HepG2 (cell line): ENCODE results near the gene SPG7. TPM values are rescaled to one million over a fixed set of nuclear protein-coding genes. Genes with fewer than 3 reads are reported as not detected.

Experiments used
- ETV6 ChIP-seq: sonication (generic); formaldehyde crosslinking; conservative IDR thresholded peaks from 2 replicates; pipeline ENCODE4 v1.4.0; 2020; ENCODE audit warnings: missing genetic modification reagents
- IRX3 ChIP-seq: sonication (generic); formaldehyde crosslinking; IDR thresholded peaks from 2 replicates; pipeline ENCODE4 v1.8.1; 2023; ENCODE audit warnings: mild to moderate bottlenecking, low read depth, missing genetic modification reagents, borderline replicate concordance
- JDP2 ChIP-seq: sonication (generic); formaldehyde crosslinking; IDR thresholded peaks from 2 replicates; pipeline ENCODE4 v1.8.1; 2022; ENCODE audit warnings: missing genetic modification reagents, borderline replicate concordance
- MED13 ChIP-seq: sonication (generic); formaldehyde crosslinking; IDR thresholded peaks from 2 replicates; pipeline ENCODE4 v1.5.0; 2020; ENCODE audit warnings: missing genetic modification reagents
- MXI1 ChIP-seq: IDR thresholded peaks from 3 replicates; pipeline ENCODE4 v1.6.1; 2012; ENCODE audit warnings: low read depth, low read length, inconsistent platforms, borderline replicate concordance
- PCBP1 ChIP-seq: fragments of 200-400 bp; formaldehyde crosslinking; IDR thresholded peaks from 2 replicates; pipeline ENCODE4 v1.6.1; 2017; ENCODE audit warnings: mild to moderate bottlenecking, low read depth, low read length, borderline replicate concordance
- REPIN1 ChIP-seq: sonication (generic); formaldehyde crosslinking; IDR thresholded peaks from 2 replicates; pipeline ENCODE4 v1.8.0; 2022; ENCODE audit warnings: missing genetic modification reagents, low read depth, mild to moderate bottlenecking, borderline replicate concordance
- SKI ChIP-seq: fragments of 450-650 bp; IDR thresholded peaks from one replicate; pipeline ENCODE4 v1.6.1; 2018; ENCODE audit warnings: mild to moderate bottlenecking; ENCODE audit not compliant: partially characterized antibody
- SOX5 ChIP-seq: IDR thresholded peaks from 2 replicates; pipeline ENCODE4 v1.6.1; 2016; ENCODE audit warnings: borderline replicate concordance
- TEAD3 ChIP-seq: optimal IDR thresholded peaks from 2 replicates; pipeline ENCODE3; 2016; ENCODE audit warnings: borderline replicate concordance
- TGIF2 ChIP-seq: IDR thresholded peaks from 2 replicates; pipeline ENCODE4 v1.6.1; 2016; ENCODE audit warnings: control low read depth, missing compliant biosample characterization
- ZIK1 ChIP-seq: sonication (generic); formaldehyde crosslinking; IDR thresholded peaks from 2 replicates; pipeline ENCODE4 v1.5.0; 2020; ENCODE audit warnings: mild to moderate bottlenecking, low read depth, missing genetic modification reagents, borderline replicate concordance
- ZNF547 ChIP-seq: sonication (generic); formaldehyde crosslinking; IDR thresholded peaks from 2 replicates; pipeline ENCODE4 v1.5.1; 2020; ENCODE audit warnings: mild to moderate bottlenecking, missing genetic modification reagents
- ZNF629 ChIP-seq: sonication (generic); formaldehyde crosslinking; conservative IDR thresholded peaks from 2 replicates; pipeline ENCODE4 v1.5.0; 2020; ENCODE audit warnings: missing genetic modification reagents
- ZNF768 ChIP-seq: sonication (generic); formaldehyde crosslinking; IDR thresholded peaks from 2 replicates; pipeline ENCODE4 v1.4.0; 2020; ENCODE audit warnings: missing genetic modification reagents
- polyA plus RNA-seq, 8 experiments: library from polyadenylated mRNA; depleted of rRNA in 3 of 8; stranded (reverse) in 7 of 8; unstranded in 1 of 8; fragments of >200 nt; fragmentation: Illumina TruSeq in 4 of 8; extraction: Trizol in 4 of 8; gene quantifications; 2 replicates each; pipeline versions ENCODE4 v1.2.1 to v1.2.3, GENCODE V29; 2011 to 2016; ENCODE audit warnings: low read depth in 4 of 8, missing spikeins in 1 of 8, mixed read lengths in 1 of 8; ENCODE audit not compliant: insufficient read depth in 1 of 8
- total RNA-seq, 5 experiments: library from RNA; depleted of rRNA; stranded (reverse); fragments of >200 nt; fragmentation: Illumina TruSeq; extraction: Trizol; gene quantifications; 2 replicates each; pipeline ENCODE4 v1.2.3, GENCODE V29; 2016; ENCODE audit warnings: low read depth in 1 of 5
- TF ChIP-seq, protein P1 (sequence below): IDR thresholded peaks from 2 replicates; pipeline ENCODE4 v1.6.1; 2018; ENCODE audit warnings: missing genetic modification reagents
- TF ChIP-seq, protein P2 (sequence below): sonication (generic); IDR thresholded peaks from 2 replicates; pipeline ENCODE4 v1.6.1; 2016; ENCODE audit warnings: low read depth, borderline replicate concordance
- TF ChIP-seq, protein P3 (sequence below), 2 experiments: IDR thresholded peaks; 2 replicates each; pipeline ENCODE4 v1.6.1; 2011 to 2012; ENCODE audit warnings: low read length in 2 of 2, borderline replicate concordance in 1 of 2, low read depth in 1 of 2, mild to moderate bottlenecking in 1 of 2, moderate library complexity in 1 of 2
- TF ChIP-seq, protein P4 (sequence below): sonication (generic); formaldehyde crosslinking; IDR thresholded peaks from 2 replicates; pipeline ENCODE4 v1.5.0; 2020; ENCODE audit warnings: missing genetic modification reagents
- TF ChIP-seq, protein P5 (sequence below): IDR thresholded peaks from 2 replicates; pipeline ENCODE4 v1.6.1; 2016; ENCODE audit warnings: missing biosample characterization, missing genetic modification reagents, low read depth

The SPG7 gene
- total and polyA plus RNA-seq, 2 of the 13 experiments (the other 11 are each of a cell fraction or from before 2014, with no cell fraction given) = 66.0 to 136 TPM

DNA sequence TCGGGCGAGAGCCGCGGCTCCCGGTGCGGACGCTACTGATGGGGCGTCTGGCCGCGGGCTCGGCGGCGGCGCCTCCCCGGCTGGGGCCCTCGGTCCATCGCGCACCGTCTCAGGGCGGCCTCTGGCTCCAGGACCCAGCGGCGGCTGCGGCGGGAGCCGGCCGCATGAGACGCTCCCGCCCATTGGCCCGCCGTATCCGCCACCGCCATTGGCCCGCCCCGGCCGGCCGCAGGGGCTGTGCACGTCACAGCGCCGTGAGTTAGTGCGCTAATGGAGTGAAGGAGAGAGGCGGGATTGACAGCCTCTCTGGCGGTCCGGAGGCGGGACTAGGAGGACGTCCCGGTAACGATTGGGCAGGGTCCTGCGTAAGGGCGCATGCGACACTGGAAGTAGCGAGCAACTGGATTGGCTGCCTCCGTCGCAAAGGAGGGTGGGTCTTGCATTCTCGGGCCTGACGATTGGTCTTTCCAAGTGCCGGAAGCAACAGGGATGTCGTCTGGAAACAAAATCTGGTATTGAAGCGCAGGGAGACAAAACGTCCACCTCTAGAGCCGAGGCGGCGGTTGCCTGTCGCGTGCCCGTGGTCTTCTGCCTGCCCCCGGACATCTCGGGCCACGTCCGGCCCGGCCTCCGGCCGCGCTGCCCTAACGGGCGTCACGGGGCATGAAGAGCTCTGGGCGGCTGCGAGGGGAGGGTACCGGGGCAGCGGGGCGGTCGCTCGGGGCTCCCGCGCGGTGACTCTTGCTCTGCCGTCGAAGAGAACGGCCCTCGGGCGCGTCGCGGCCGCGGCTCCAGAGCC lies 17.6 kb upstream of the SPG7 start, which contains the start of gene ANKRD11 (continued):
- TF ChIP-seq, protein P1, sequence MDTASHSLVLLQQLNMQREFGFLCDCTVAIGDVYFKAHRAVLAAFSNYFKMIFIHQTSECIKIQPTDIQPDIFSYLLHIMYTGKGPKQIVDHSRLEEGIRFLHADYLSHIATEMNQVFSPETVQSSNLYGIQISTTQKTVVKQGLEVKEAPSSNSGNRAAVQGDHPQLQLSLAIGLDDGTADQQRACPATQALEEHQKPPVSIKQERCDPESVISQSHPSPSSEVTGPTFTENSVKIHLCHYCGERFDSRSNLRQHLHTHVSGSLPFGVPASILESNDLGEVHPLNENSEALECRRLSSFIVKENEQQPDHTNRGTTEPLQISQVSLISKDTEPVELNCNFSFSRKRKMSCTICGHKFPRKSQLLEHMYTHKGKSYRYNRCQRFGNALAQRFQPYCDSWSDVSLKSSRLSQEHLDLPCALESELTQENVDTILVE (CRISPR knock-in tag) = peak; percentile 64; the same call in 1 of the 2 replicates
- TF ChIP-seq MED13 = peak; percentile 49; the same call in 1 of the 2 replicates
- peak; percentile 54; the same call in 1 of the 2 replicates for TF ChIP-seq ZNF768 (CRISPR knock-in tag)
- TF ChIP-seq SOX5 (CRISPR knock-in tag) = peak; percentile 14; the same call in 1 of the 2 replicates
- TF ChIP-seq, protein P2, sequence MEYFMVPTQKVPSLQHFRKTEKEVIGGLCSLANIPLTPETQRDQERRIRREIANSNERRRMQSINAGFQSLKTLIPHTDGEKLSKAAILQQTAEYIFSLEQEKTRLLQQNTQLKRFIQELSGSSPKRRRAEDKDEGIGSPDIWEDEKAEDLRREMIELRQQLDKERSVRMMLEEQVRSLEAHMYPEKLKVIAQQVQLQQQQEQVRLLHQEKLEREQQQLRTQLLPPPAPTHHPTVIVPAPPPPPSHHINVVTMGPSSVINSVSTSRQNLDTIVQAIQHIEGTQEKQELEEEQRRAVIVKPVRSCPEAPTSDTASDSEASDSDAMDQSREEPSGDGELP = peak; percentile 11; the same call in 1 of the 2 replicates
- TF ChIP-seq ZNF629 (CRISPR knock-in tag) = 0 out of 2 replicates have a peak, but pooled peaks have one; percentile 33
- TF ChIP-seq JDP2 (CRISPR knock-in tag) = no peak
- TF ChIP-seq IRX3 (CRISPR knock-in tag) = peak; percentile 18; the same call in 1 of the 2 replicates
- peak; percentile 89; the same call in 1 of the 2 replicates for TF ChIP-seq PCBP1
- TF ChIP-seq ETV6 (CRISPR knock-in tag) = 0 out of 2 replicates have a peak, but pooled peaks have one; percentile 39
- TF ChIP-seq, protein P3, sequence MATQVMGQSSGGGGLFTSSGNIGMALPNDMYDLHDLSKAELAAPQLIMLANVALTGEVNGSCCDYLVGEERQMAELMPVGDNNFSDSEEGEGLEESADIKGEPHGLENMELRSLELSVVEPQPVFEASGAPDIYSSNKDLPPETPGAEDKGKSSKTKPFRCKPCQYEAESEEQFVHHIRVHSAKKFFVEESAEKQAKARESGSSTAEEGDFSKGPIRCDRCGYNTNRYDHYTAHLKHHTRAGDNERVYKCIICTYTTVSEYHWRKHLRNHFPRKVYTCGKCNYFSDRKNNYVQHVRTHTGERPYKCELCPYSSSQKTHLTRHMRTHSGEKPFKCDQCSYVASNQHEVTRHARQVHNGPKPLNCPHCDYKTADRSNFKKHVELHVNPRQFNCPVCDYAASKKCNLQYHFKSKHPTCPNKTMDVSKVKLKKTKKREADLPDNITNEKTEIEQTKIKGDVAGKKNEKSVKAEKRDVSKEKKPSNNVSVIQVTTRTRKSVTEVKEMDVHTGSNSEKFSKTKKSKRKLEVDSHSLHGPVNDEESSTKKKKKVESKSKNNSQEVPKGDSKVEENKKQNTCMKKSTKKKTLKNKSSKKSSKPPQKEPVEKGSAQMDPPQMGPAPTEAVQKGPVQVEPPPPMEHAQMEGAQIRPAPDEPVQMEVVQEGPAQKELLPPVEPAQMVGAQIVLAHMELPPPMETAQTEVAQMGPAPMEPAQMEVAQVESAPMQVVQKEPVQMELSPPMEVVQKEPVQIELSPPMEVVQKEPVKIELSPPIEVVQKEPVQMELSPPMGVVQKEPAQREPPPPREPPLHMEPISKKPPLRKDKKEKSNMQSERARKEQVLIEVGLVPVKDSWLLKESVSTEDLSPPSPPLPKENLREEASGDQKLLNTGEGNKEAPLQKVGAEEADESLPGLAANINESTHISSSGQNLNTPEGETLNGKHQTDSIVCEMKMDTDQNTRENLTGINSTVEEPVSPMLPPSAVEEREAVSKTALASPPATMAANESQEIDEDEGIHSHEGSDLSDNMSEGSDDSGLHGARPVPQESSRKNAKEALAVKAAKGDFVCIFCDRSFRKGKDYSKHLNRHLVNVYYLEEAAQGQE (IDR thresholded peaks at IDR 0.05; ENCODE audit: borderline replicate concordance in 1 of 2, low read depth in 1 of 2, low read length in 2 of 2) = peak in 1 of 2 experiments; percentile 58; a peak in 1 of 4 replicates
- peak; percentile 46 for TF ChIP-seq SKI
- peak; percentile 79 for TF ChIP-seq ZNF547 (CRISPR knock-in tag)
- TF ChIP-seq, protein P4, sequence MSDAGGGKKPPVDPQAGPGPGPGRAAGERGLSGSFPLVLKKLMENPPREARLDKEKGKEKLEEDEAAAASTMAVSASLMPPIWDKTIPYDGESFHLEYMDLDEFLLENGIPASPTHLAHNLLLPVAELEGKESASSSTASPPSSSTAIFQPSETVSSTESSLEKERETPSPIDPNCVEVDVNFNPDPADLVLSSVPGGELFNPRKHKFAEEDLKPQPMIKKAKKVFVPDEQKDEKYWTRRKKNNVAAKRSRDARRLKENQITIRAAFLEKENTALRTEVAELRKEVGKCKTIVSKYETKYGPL (CRISPR knock-in tag) = no peak
- TF ChIP-seq, protein P5, sequence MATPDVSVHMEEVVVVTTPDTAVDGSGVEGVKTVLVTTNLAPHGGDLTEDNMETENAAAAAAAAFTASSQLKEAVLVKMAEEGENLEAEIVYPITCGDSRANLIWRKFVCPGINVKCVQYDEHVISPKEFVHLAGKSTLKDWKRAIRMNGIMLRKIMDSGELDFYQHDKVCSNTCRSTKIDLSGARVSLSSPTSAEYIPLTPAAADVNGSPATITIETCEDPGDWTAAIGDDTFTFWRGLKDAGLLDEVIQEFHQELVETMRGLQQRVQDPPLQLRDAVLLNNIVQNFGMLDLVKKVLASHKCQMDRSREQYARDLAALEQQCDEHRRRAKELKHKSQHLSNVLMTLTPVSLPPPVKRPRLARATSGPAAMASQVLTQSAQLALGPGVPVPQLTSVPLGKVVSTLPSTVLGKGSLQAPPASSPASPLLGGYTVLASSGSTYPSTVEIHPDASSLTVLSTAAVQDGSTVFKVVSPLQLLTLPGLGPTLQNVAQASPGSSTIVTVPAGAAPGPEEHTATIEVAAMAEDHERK (CRISPR knock-in tag) = peak; percentile 99
- peak; percentile 76 for TF ChIP-seq REPIN1 (CRISPR knock-in tag)
- peak; percentile 72 for TF ChIP-seq TEAD3 (CRISPR knock-in tag)
- peak; percentile 79; the same call in 2 of the 3 replicates for TF ChIP-seq MXI1
- TF ChIP-seq ZIK1 (CRISPR knock-in tag) = peak; percentile 71; the same call in 1 of the 2 replicates
- TF ChIP-seq TGIF2 = peak; percentile 98
